ENCODE measurements around the gene SPINK1.
"Not testable (repeated sequence)": the region's sequence is repeated elsewhere in the genome, so short reads cannot be mapped to it uniquely, and the experiment has no call there.

Gene SPINK1

GRCh38 chr5:147805030-147805454, 26.4 kb downstream of the SPINK1 start:
- no peak for DNase-seq

- DNase-seq = no peak
Observed at GRCh38 chr5:147804334-147804733, 27.1 kb downstream of the SPINK1 start.

GRCh38 chr5:147803926-147804325, 27.5 kb downstream of the SPINK1 start:
- DNase-seq = no peak

- not testable (repeated sequence) for DNase-seq
Observed at GRCh38 chr5:147803161-147803560, 28.3 kb downstream of the SPINK1 start.

GRCh38 chr5:147801461-147801860, 30.0 kb downstream of the SPINK1 start:
- DNase-seq = no peak

GRCh38 chr5:147800491-147800890, 31.0 kb downstream of the SPINK1 start:
- DNase-seq = no peak

- no peak for DNase-seq
Observed at GRCh38 chr5:147796556-147797308, 34.7 kb downstream of the SPINK1 start.

- DNase-seq = no peak
Observed at GRCh38 chr5:147791181-147791580, 40.3 kb downstream of the SPINK1 start.

GRCh38 chr5:147789820-147790219, 41.7 kb downstream of the SPINK1 start:
- DNase-seq = no peak

- DNase-seq = no peak
Observed at GRCh38 chr5:147788023-147788422, 43.4 kb downstream of the SPINK1 start.

- DNase-seq = no peak
Observed at GRCh38 chr5:147786142-147786541, 45.3 kb downstream of the SPINK1 start.

- DNase-seq = no peak
Observed at GRCh38 chr5:147784146-147784987, 47.1 kb downstream of the SPINK1 start.

GRCh38 chr5:147782110-147783028, 49.1 kb downstream of the SPINK1 start, which contains the start of gene JAKMIP2:
TSS of gene JAKMIP2 (minus strand) at chr5:147782728. CDS start at chr5:147671806, 110,922 bp downstream.
- peak; percentile 88 for DNase-seq

- DNase-seq = no peak
Observed at GRCh38 chr5:147780924-147781573, 50.4 kb downstream of the SPINK1 start.

- DNase-seq = no peak
Observed at GRCh38 chr5:147779694-147780093, 51.8 kb downstream of the SPINK1 start.

GRCh38 chr5:147776989-147777388, 54.5 kb downstream of the SPINK1 start:
- no peak for DNase-seq
